Skeletal muscle cell (primary cell): Measurements from ENCODE around the gene AFAP1.

Experiments used
- DNase-seq: peaks from one replicate; pipeline ENCODE4 v3.0.0-alpha.2; 2010; ENCODE audit warnings: low read depth
- H3K4me3 ChIP-seq: 2 replicates; pipeline ENCODE4 v1.5.1; 2011; ENCODE audit warnings: low read depth, mild to moderate bottlenecking, control low read depth, low read length, moderate library complexity

Gene AFAP1, protein sequence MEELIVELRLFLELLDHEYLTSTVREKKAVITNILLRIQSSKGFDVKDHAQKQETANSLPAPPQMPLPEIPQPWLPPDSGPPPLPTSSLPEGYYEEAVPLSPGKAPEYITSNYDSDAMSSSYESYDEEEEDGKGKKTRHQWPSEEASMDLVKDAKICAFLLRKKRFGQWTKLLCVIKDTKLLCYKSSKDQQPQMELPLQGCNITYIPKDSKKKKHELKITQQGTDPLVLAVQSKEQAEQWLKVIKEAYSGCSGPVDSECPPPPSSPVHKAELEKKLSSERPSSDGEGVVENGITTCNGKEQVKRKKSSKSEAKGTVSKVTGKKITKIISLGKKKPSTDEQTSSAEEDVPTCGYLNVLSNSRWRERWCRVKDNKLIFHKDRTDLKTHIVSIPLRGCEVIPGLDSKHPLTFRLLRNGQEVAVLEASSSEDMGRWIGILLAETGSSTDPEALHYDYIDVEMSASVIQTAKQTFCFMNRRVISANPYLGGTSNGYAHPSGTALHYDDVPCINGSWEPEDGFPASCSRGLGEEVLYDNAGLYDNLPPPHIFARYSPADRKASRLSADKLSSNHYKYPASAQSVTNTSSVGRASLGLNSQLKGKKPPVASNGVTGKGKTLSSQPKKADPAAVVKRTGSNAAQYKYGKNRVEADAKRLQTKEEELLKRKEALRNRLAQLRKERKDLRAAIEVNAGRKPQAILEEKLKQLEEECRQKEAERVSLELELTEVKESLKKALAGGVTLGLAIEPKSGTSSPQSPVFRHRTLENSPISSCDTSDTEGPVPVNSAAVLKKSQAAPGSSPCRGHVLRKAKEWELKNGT

DNA sequence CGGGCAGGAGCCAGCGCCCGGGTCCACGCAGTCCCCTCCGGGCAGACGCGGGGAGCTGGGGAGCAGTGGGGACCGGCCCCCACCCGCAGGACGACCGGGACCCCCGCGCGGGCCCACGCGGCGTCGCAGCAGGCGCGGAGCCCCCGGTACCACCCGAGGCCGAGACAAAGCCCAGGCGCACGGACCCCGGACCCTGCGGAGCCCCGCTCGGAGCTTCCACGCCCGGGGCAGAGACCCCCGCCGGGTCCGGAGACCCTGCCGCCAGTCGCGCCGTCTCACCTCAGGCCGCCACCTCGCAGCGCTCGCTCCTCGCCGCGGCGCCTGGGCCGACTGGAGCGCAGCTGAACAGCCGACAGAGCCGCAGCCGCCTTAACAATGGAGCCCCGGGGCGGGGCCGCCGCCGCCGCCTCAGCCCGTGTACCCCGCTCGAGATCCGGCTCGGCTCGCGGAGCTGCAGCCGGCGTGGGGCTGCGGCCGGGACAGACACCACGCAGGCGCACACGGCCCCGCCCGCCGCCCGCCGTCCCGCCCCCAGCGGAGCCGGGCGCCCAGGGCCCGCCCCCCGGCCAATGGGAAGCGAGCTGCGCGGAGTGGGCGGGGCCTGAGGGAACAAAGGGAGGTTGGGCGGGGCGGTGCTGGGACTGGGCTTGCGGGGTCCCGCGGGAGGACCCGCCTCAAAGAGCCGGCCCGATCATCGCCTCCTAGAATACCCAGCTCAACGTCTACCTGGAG is at the start of gene AFAP1:
Gene AFAP1 (minus strand): TSS at position 485 of the 732 bp plus-strand sequence. CDS start 67,783 bp downstream, outside the sequence.
- peak within 1 kb of the TSS; percentile 81 for H3K4me3 ChIP-seq
- DNase-seq: no peak

GRCh38 chr4:7988437-7988836 is 48.8 kb upstream of the AFAP1 start:
- no peak overlapping the region for H3K4me3 ChIP-seq
- DNase-seq: peak; percentile 39

DNA sequence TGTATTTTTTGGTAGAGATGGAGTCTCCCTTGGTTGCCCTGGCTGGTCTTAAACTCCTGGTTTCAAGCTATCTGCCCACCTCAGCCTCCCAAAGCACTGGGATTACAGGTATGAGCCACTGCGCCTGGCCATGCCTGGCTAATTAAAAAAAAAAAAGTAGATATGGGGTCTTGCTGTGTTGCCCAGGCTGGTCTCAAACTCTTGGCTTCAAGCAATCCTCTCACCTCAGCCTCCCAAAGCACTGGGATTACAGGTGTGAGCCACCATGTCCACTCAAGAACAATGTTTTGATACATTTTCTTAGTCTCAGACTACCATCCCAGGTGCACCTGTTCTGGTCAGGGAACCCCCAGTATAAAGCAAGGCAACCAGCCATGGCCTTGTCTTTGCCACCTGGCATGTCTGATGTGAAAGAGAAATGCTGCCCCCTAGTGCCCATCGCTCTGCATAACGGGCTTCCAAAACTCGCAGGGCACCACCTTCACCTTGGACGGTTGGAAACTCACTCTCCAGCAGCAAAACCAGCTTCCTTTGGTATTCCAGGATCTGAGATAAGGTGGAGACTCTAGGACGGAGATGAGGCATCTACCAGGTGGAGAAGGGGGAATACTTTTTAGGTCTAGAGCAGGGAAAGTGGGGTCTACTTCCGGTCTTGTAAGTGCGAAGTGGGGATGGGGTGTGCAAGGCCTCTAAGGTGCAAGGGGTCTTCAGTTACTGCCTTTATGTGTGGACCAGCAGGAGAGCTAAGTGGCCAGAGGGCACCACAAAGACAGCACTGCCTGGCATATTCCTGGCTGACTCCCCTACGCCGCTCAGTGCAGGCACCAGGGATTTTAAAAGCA is 47.7 kb upstream of the AFAP1 start:
- no peak for DNase-seq
- H3K4me3 ChIP-seq: no peak overlapping the region

- no peak for DNase-seq
- no peak overlapping the region for H3K4me3 ChIP-seq
Measured at GRCh38 chr4:7985891-7986441, 46.3 kb upstream of the AFAP1 start.

DNA sequence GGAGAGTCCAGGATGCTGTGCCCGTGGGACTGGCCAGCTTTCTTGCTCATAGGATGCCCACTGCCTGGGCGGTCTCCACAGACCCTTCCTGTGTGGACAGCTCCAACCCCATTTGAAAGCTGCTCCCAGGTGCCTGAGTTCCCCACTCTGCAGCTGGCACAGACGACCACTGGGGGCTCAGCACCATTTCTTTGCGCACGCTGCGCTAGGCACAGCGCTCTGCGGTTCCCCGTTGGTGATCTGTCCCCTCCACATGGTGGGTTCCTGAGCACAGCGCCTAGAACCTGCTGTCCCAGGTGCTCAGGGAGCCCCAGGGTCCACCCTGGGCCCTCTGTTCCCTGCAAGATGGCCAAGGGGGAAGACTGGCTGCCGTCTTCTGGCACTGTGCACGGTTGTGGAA is 45.4 kb upstream of the AFAP1 start:
- no peak overlapping the region for H3K4me3 ChIP-seq
- no peak for DNase-seq

GRCh38 chr4:7984286-7984925 is 44.7 kb upstream of the AFAP1 start:
- DNase-seq: no peak
- H3K4me3 ChIP-seq: no peak overlapping the region

DNA sequence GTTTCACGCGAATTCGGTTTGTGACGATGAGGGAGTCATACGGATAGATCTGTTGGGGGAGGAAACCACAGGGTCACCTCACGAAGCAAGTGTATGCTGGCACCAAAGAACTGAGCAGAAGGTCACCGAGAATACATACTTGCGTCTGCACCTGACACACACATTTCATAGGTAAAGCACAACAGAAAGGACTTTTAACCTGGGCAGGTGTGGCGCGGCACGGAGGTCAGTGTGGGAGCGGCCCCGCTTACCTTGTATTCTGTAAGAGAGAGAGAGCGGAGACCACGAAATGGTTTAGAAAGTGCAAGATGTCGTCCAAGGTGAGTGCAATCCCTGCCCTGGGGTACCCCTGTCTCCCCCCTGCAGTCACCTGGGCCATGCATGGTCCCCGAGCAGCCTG is 43.6 kb upstream of the AFAP1 start:
- no peak for DNase-seq

DNA sequence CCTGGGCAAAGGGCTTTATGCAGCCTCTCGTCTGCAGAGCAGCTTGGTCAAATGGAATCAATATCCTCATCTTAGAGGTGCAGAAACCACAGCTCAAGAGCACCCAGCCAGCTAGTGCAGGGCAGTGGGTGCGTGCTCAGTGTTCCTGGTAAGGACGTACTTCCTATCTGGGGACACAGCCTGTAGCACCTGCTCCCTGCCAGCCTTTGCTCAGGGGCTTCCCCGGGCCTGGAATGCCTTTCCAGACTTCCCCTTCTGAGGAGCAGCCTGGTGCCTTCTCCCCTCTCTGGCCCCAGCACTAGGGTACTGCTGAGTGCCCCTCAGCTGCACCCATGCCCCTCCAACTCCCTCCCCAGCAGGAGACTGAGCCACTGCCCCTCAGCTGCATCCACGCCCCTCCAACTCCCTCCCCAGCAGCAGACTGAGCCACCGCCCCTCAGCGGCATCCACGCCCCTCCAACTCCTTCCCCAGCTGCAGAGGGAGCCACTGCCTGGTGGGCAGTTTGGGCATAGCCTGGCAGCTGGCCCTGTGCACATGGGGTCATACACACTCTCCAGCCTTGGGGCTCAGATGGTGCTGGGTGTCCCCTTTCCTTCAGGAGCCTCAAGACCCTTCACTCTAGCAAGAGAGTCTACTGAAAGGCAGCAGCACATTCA is 42.2 kb upstream of the AFAP1 start:
- DNase-seq: no peak
- no peak overlapping the region for H3K4me3 ChIP-seq

More for the DNA sequence above, 43.6 kb upstream of the AFAP1 start:
- H3K4me3 ChIP-seq: no peak overlapping the region

GRCh38 chr4:7980036-7980435 is 40.4 kb upstream of the AFAP1 start:
- H3K4me3 ChIP-seq: no peak overlapping the region
- no peak for DNase-seq

DNA sequence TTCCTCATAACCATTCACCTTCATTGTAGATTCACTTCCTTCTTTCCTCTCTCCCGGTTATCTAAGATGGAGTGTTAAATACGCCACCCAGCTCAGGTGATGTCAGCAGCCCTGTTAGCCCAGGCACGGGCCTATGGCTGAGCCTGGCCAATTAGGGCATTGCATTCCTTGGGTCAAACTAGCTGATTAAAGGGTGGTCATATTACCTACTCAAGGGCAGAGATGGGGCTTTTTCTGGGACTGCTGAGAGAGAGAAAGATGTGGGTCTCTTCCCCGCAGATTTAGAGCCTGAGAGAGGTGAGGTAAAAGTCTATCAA is 39.9 kb upstream of the AFAP1 start:
- DNase-seq: no peak
- H3K4me3 ChIP-seq: no peak overlapping the region

DNA sequence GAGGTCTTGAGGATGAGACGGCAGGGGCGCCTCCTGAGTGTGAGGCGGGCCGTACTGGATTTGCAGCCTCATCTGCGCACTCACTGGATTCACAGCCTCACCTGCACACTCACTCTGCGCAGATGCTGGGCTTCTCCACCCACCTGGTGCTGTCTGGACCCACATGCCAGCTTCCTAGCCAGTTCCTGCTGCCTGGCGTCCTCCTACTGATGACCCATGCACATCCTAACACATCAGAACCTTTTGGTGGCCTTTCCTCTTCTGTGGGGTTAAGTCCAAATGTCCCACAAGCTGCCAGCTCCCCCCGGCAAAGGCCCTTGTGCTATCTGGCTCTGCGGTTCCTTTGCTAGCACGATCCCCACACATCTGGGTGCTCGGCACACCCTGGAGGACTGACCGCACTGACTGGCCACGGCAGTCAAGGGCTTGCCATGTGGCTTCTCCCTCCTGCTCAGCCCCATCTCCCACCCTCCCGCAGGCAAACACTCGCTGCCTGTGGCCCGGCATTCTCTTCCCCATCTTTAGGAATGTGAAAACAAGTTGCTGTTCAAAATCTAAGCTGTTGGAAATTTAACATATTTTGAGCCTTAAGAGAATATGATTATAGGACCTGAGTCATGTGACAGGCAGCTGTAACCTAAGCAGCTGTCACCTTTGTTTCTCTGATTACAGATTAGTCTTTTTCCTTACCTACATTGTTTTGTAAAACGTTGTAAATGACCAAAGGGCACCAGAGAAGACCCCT is 39.4 kb upstream of the AFAP1 start:
- H3K4me3 ChIP-seq: no peak overlapping the region
- DNase-seq: no peak

GRCh38 chr4:7978489-7978888 is 38.8 kb upstream of the AFAP1 start:
- DNase-seq: no peak
- H3K4me3 ChIP-seq: no peak overlapping the region

GRCh38 chr4:7976634-7977033 is 37.0 kb upstream of the AFAP1 start:
- no peak for DNase-seq
- H3K4me3 ChIP-seq: no peak overlapping the region

GRCh38 chr4:7976025-7976424 is 36.4 kb upstream of the AFAP1 start:
- no peak for DNase-seq

GRCh38 chr4:7974425-7974824 is 34.8 kb upstream of the AFAP1 start:
- no peak overlapping the region for H3K4me3 ChIP-seq
- no peak for DNase-seq

More at GRCh38 chr4:7976025-7976424, 36.4 kb upstream of the AFAP1 start:
- no peak overlapping the region for H3K4me3 ChIP-seq

DNA sequence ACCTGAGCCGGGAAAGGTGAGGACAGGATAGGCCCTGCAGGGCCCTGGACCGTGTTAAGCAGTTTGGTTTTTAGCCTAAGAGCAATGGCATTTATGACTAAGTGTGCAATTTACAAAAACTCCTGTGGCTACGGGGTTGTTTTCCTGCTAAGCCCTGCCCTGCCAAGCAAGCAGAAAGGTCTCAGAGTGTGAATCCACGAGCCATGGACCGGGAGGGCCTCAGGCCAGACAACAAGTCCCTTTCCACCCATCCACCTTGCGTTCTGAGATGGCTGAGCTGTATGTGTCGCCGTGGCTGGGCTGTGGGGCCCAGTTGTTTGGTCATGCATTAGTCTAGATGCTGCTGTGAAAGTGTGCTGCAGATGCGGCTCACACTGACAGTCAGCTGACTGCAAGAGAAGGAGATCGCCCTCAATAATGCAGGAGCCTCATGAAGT is 33.9 kb upstream of the AFAP1 start:
- DNase-seq: no peak
- no peak overlapping the region for H3K4me3 ChIP-seq

DNA sequence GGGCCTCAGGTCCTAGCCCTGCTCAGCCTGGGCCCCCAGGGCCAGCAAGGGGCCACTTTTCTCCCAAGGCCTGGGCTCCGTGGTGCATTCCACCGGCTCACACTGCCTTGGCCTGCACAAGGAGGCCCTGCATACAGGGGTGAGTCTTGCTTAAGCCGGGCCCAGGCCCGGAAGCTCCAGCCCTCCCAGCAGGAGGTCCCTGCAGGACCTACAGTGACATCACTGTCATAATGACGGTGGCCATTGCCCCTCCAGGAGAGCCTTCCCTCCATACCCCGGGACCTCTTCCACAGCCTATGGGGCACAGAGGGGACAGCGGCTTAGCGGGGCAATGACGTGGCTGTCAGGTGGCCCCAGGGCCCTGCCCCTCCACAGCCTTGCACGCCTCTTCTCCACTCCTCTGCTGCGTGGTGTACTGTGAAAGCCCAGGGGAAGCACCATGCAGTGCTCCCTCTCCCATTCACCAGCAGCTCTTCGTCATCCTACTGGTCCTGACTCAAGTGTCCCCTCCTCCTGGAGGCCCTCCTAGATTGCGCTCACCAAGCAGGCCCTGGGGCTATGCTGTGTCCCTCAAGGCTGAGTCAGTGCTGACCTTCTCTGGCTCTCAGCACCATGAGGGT is 32.3 kb upstream of the AFAP1 start:
- no peak for DNase-seq
- no peak overlapping the region for H3K4me3 ChIP-seq
